Activated effector memory CD4-positive, alpha-beta T cell treated with anti-CD3 and anti-CD28 coated beads, Interleukin-2, amount 50 U/mL, for 16 hours (primary cell): Measurements from ENCODE around the gene ANKRD23.

Experiments used
- DNase-seq: peaks from one replicate; pipeline ENCODE4 v3.0.0-alpha.2; 2020

ANKRD23 gene

GRCh38 chr2:96877042-96877451, 33.2 kb upstream of the ANKRD23 start:
- DNase-seq = no peak

- no peak for DNase-seq
Measured at GRCh38 chr2:96876269-96877041, 32.6 kb upstream of the ANKRD23 start.

GRCh38 chr2:96875498-96876268, 31.9 kb upstream of the ANKRD23 start:
- no peak for DNase-seq

GRCh38 chr2:96874198-96874831, 30.5 kb upstream of the ANKRD23 start:
- peak; percentile 72 for DNase-seq

- no peak for DNase-seq
Measured at GRCh38 chr2:96873651-96874096, 29.9 kb upstream of the ANKRD23 start.

- DNase-seq = no peak
Measured at GRCh38 chr2:96872591-96873349, 28.9 kb upstream of the ANKRD23 start.

GRCh38 chr2:96870626-96871255, 26.9 kb upstream of the ANKRD23 start:
- DNase-seq = peak; percentile 84

GRCh38 chr2:96869822-96870625, 26.2 kb upstream of the ANKRD23 start, which contains the start of gene SEMA4C:
SEMA4C (minus strand) TSS chr2:96870080; CDS start chr2:96867886, 2,194 bp downstream.
- peak; percentile 85 for DNase-seq

- DNase-seq = no peak
Measured at GRCh38 chr2:96869281-96869821, 25.5 kb upstream of the ANKRD23 start.

GRCh38 chr2:96868555-96869280, 24.9 kb upstream of the ANKRD23 start:
- peak; percentile 83 for DNase-seq

- DNase-seq = no peak
Measured at GRCh38 chr2:96867756-96868554, 24.1 kb upstream of the ANKRD23 start.

- DNase-seq = no peak
Measured at GRCh38 chr2:96866986-96867755, 23.4 kb upstream of the ANKRD23 start.

GRCh38 chr2:96866586-96866985, 22.8 kb upstream of the ANKRD23 start:
- DNase-seq = no peak

- DNase-seq = no peak
Measured at GRCh38 chr2:96866149-96866548, 22.3 kb upstream of the ANKRD23 start.

- DNase-seq = no peak
Measured at GRCh38 chr2:96865654-96866053, 21.8 kb upstream of the ANKRD23 start.

- no peak for DNase-seq
Measured at GRCh38 chr2:96864343-96865091, 20.7 kb upstream of the ANKRD23 start.

- DNase-seq = no peak
Measured at GRCh38 chr2:96863575-96864342, 19.9 kb upstream of the ANKRD23 start.
